H9 (cell line): ENCODE data around the gene MICAL2. TPM values are rescaled to one million over a fixed set of nuclear protein-coding genes. Genes with fewer than 3 reads are reported as not detected.

Experiments
- DNase-seq: peaks from one replicate; pipeline ENCODE4 v3.0.0-alpha.2; 2017
- H2AFZ ChIP-seq: one replicate; pipeline ENCODE4 v1.6.1; 2013; ENCODE audit warnings: mild to moderate bottlenecking, low read length, control low read depth, moderate library complexity
- H2AK5ac ChIP-seq: 2 replicates; pipeline ENCODE4 v1.6.1; 2013; ENCODE audit warnings: low read length, control low read depth, mixed read lengths; ENCODE audit not compliant: insufficient read length
- H2BK120ac ChIP-seq: one replicate; pipeline ENCODE4 v1.6.1; 2013; ENCODE audit warnings: low read depth, mild to moderate bottlenecking, low read length, control low read depth, inconsistent platforms; ENCODE audit not compliant: poor library complexity, severe bottlenecking
- H2BK12ac ChIP-seq: 2 replicates; pipeline ENCODE4 v1.6.1; 2013; ENCODE audit warnings: low read length, control low read depth, mixed read lengths, low read depth; ENCODE audit not compliant: insufficient read length
- H2BK15ac ChIP-seq: 2 replicates; pipeline ENCODE4 v1.6.1; 2013; ENCODE audit warnings: low read depth, low read length, control low read depth
- H2BK20ac ChIP-seq: one replicate; pipeline ENCODE4 v1.6.1; 2013; ENCODE audit warnings: low read depth, mild to moderate bottlenecking, low read length, control low read depth, inconsistent platforms; ENCODE audit not compliant: poor library complexity, severe bottlenecking
- H2BK5ac ChIP-seq: 2 replicates; pipeline ENCODE4 v1.6.1; 2013; ENCODE audit warnings: low read length, control low read depth, mixed read lengths; ENCODE audit not compliant: insufficient read length
- H3K14ac ChIP-seq: 2 replicates; pipeline ENCODE4 v1.6.1; 2013; ENCODE audit warnings: low read length, control low read depth; ENCODE audit not compliant: insufficient read depth
- H3K18ac ChIP-seq: 2 replicates; pipeline ENCODE4 v1.6.1; 2013; ENCODE audit warnings: low read depth, mild to moderate bottlenecking, mixed read lengths, low read length, control low read depth; ENCODE audit not compliant: insufficient read length
- H3K23ac ChIP-seq: 2 replicates; pipeline ENCODE4 v1.6.1; 2013; ENCODE audit warnings: low read length, control low read depth, mixed read lengths, low read depth; ENCODE audit not compliant: insufficient read length
- H3K23me2 ChIP-seq: 2 replicates; pipeline ENCODE4 v1.6.1; 2013; ENCODE audit warnings: low read depth, mild to moderate bottlenecking, mixed read lengths, low read length, control low read depth; ENCODE audit not compliant: insufficient read length, poor library complexity, severe bottlenecking
- H3K27ac ChIP-seq: 2 replicates; pipeline ENCODE4 v1.5.1; 2013; ENCODE audit warnings: low read length, control low read depth, mixed read lengths, low read depth; ENCODE audit not compliant: insufficient read length
- H3K27me3 ChIP-seq: 2 replicates; pipeline ENCODE4 v1.6.1; 2013; ENCODE audit warnings: low read length, control low read depth, inconsistent platforms; ENCODE audit not compliant: insufficient read depth
- H3K4ac ChIP-seq: 2 replicates; pipeline ENCODE4 v1.6.1; 2013; ENCODE audit warnings: low read depth, mild to moderate bottlenecking, control low read depth, inconsistent platforms, low read length, moderate library complexity
- H3K4me1 ChIP-seq: 2 replicates; pipeline ENCODE4 v1.6.1; 2013; ENCODE audit warnings: low read length, control low read depth, inconsistent platforms; ENCODE audit not compliant: insufficient read depth
- H3K4me2 ChIP-seq: 2 replicates; pipeline ENCODE4 v1.6.1; 2013; ENCODE audit warnings: low read length, control low read depth, mixed read lengths; ENCODE audit not compliant: insufficient read length, insufficient read depth
- H3K56ac ChIP-seq: 2 replicates; pipeline ENCODE4 v1.6.1; 2013; ENCODE audit warnings: low read depth, mild to moderate bottlenecking, mixed read lengths, low read length, control low read depth; ENCODE audit not compliant: insufficient read length
- H3K79me1 ChIP-seq: 2 replicates; pipeline ENCODE4 v1.6.1; 2013; ENCODE audit warnings: low read depth, mild to moderate bottlenecking, moderate library complexity, low read length, control low read depth, inconsistent platforms; ENCODE audit not compliant: insufficient read depth, poor library complexity, severe bottlenecking
- H3K79me2 ChIP-seq: 2 replicates; pipeline ENCODE4 v1.6.1; 2013; ENCODE audit warnings: low read length, control low read depth, inconsistent platforms; ENCODE audit not compliant: insufficient read depth
- H3K9ac ChIP-seq: 2 replicates; pipeline ENCODE4 v1.6.1; 2013; ENCODE audit warnings: low read length, control low read depth, mixed read lengths; ENCODE audit not compliant: insufficient read length; ENCODE audit errors: extremely low read depth
- H3K9me3 ChIP-seq: one replicate; pipeline ENCODE4 v1.6.1; 2013; ENCODE audit warnings: low read depth, low read length, inconsistent platforms; ENCODE audit not compliant: control insufficient read depth
- H3T11ph ChIP-seq: one replicate; pipeline ENCODE4 v1.6.1; 2013; ENCODE audit warnings: mild to moderate bottlenecking, low read length, control low read depth, inconsistent platforms
- H4K20me1 ChIP-seq: one replicate; pipeline ENCODE4 v1.6.1; 2013; ENCODE audit not compliant: control insufficient read depth, insufficient read length, insufficient read depth
- H4K5ac ChIP-seq: 2 replicates; pipeline ENCODE4 v1.6.1; 2013; ENCODE audit warnings: low read depth, mild to moderate bottlenecking, mixed read lengths, low read length, control low read depth; ENCODE audit not compliant: insufficient read length
- H4K8ac ChIP-seq: replicated peaks from 2 replicates; pipeline ENCODE4 v1.6.1; 2013; ENCODE audit warnings: low read length, control low read depth, mixed read lengths, low read depth; ENCODE audit not compliant: insufficient read length
- H4K91ac ChIP-seq: 2 replicates; pipeline ENCODE4 v1.6.1; 2013; ENCODE audit warnings: low read depth, mild to moderate bottlenecking, moderate library complexity, mixed read lengths, low read length, control low read depth; ENCODE audit not compliant: insufficient read length
- H3K27ac Mint-ChIP-seq, 3 experiments: 2 replicates in 2 of 3; 3 replicates in 1 of 3; pipeline ENCODE4 v1.8.0; 2020 to 2021; ENCODE audit warnings: mixed read lengths in 3 of 3, mild to moderate bottlenecking in 1 of 3, moderate library complexity in 1 of 3
- H3K27me3 Mint-ChIP-seq: 2 replicates; pipeline ENCODE4 v1.8.0; 2021; ENCODE audit warnings: low read depth, mild to moderate bottlenecking, moderate library complexity, mixed read lengths
- H3K36me3 Mint-ChIP-seq, 3 experiments: 2 replicates in 2 of 3; 3 replicates in 1 of 3; pipeline ENCODE4 v1.8.0; 2020 to 2021; ENCODE audit warnings: low read depth in 3 of 3, mixed read lengths in 3 of 3; ENCODE audit not compliant: insufficient read depth in 1 of 3
- H3K4me1 Mint-ChIP-seq, 2 experiments: 2 replicates each; pipeline ENCODE4 v1.8.0; 2020; ENCODE audit warnings: mixed read lengths in 2 of 2
- H3K4me3 Mint-ChIP-seq, 2 experiments: 2 replicates in 1 of 2; 3 replicates in 1 of 2; pipeline ENCODE4 v1.8.0; 2020 to 2021; ENCODE audit warnings: mild to moderate bottlenecking in 2 of 2, mixed read lengths in 2 of 2, moderate library complexity in 1 of 2
- H3K9me3 Mint-ChIP-seq, 2 experiments: 2 replicates in 1 of 2; 3 replicates in 1 of 2; pipeline ENCODE4 v1.8.0; 2020; ENCODE audit warnings: mild to moderate bottlenecking in 2 of 2, mixed read lengths in 2 of 2, moderate library complexity in 1 of 2
- CTCF ChIP-seq: fragments of 200-600 bp; sonication (generic); conservative IDR thresholded peaks from 3 replicates; pipeline ENCODE4 v1.8.0; 2021; ENCODE audit warnings: antibody characterized with exemption, mild to moderate bottlenecking
- WGBS: extraction: QIAGEN DNeasy Blood & Tissue Kit; methylation state at CpG from one replicate; pipeline ENCODE4 v1.1.7; 2013; ENCODE audit warnings: missing lambda C conversion rate, low lambda C conversion rate, mixed read lengths; ENCODE audit not compliant: insufficient read length; ENCODE audit errors: extremely low coverage; 5-methylcytosine and 5-hydroxymethylcytosine counted together
- microRNA-seq: library from miRNA; unstranded; fragments of <30 nt; microRNA quantifications from one replicate; pipeline ENCODE4, GENCODE V29; 2020; ENCODE audit warnings: borderline microRNAs expressed
- total RNA-seq: library from RNA; stranded (reverse); gene quantifications from 2 replicates; pipeline ENCODE4 v1.2.1, GENCODE V29; 2021

Gene MICAL2
- total RNA-seq, 1 experiment from 2014 or later = 4.7 TPM

GRCh38 chr11:12312132-12312531 lies 201.7 kb downstream of the MICAL2 start:
- Histone ChIP-seq H3K27ac (no peak overlapping the region), H4K5ac (no peak overlapping the region), H3K4me2 (no peak overlapping the region), H3T11ph (no peak overlapping the region), H3K9ac (no peak overlapping the region), H3K9me3 (no peaks in the 10 kb centered on the region), H2AK5ac (no peak overlapping the region), H3K23ac (no peak overlapping the region), H4K91ac (no peak overlapping the region), H4K20me1 (no peaks in the 10 kb centered on the region), H3K18ac (no peak overlapping the region), H2BK12ac (no peak overlapping the region), H3K4me1 (no peaks in the 10 kb centered on the region), H3K79me2 (no peaks in the 10 kb centered on the region), H3K56ac (no peak overlapping the region), H3K79me1 (no peaks in the 10 kb centered on the region), H2BK15ac (no peak overlapping the region), H2BK5ac (no peak overlapping the region), H3K4ac (no peak overlapping the region), H3K27me3 (no peaks in the 10 kb centered on the region), H2BK20ac (no peak overlapping the region), H4K8ac (no peak overlapping the region), H2BK120ac (no peak overlapping the region), H3K23me2 (no peaks in the 10 kb centered on the region), H3K14ac (no peak overlapping the region), H2AFZ (no peak overlapping the region)
- Mint-ChIP-seq H3K4me1 (no peaks in the 10 kb centered on the region), H3K27me3 (no peaks in the 10 kb centered on the region), H3K27ac (no peak overlapping the region), H3K4me3 (no peak overlapping the region), H3K9me3 (peaks cover 21 to 28% of the 10 kb centered on the region in 2 experiments), H3K36me3 (peaks cover 0 to 18% (median 9%) of the 10 kb centered on the region in 3 experiments; a peak in 6 of 7 replicates)
- no peak for TF ChIP-seq CTCF
- WGBS = no CpG with 5 or more reads among the region's 4 CpGs
- DNase-seq = no peak

Small RNAs within 50 kb of the gene (microRNA-seq; reads per million reads assigned to microRNA genes)
- gene MIR6124 = not detected

Other genes starting within 250 kb of the MICAL2 start
- 16.2 and 17.1 TPM in 2 replicates for gene DKK3, start 102.0 kb upstream of the MICAL2 start, total RNA-seq